Type B pancreatic cell (in vitro differentiated cells): Measurements from ENCODE around the gene PRKCE. TPM values are rescaled to one million over a fixed set of nuclear protein-coding genes. Genes with fewer than 3 reads are reported as not detected.
A peak's percentile ranks its signal among the peaks of the same experiment; 100 is the strongest.

Source experiments
- DNase-seq: peaks from one replicate; pipeline ENCODE4 v3.0.0; 2021; ENCODE audit warnings: mixed read lengths; ENCODE audit not compliant: unreplicated experiment; ENCODE audit errors: extremely low spot score
- H3K27ac Mint-ChIP-seq: 2 replicates; pipeline ENCODE4 v1.8.0; 2021; ENCODE audit warnings: mild to moderate bottlenecking, mixed read lengths
- H3K27me3 Mint-ChIP-seq: 2 replicates; pipeline ENCODE4 v1.8.0; 2021; ENCODE audit warnings: mixed read lengths
- H3K36me3 Mint-ChIP-seq: 2 replicates; pipeline ENCODE4 v1.8.0; 2021; ENCODE audit warnings: mixed read lengths
- H3K4me1 Mint-ChIP-seq: one replicate; pipeline ENCODE4 v1.8.0; 2021; ENCODE audit warnings: mixed read lengths; ENCODE audit not compliant: unreplicated experiment
- H3K4me3 Mint-ChIP-seq: 2 replicates; pipeline ENCODE4 v1.8.0; 2021; ENCODE audit warnings: mild to moderate bottlenecking, mixed read lengths
- H3K9me3 Mint-ChIP-seq: 2 replicates; pipeline ENCODE4 v1.8.0; 2021; ENCODE audit warnings: mixed read lengths
- CTCF ChIP-seq: fragments of 200-600 bp; sonication (generic); conservative IDR thresholded peaks from 2 replicates; pipeline ENCODE4 v1.5.0; 2021; ENCODE audit warnings: antibody characterized with exemption, mild to moderate bottlenecking
- total RNA-seq: library from RNA; stranded (reverse); gene quantifications from 2 replicates; pipeline ENCODE4 v1.2.1, GENCODE V29; 2021; ENCODE audit warnings: low replicate concordance

The PRKCE gene
- total RNA-seq, 1 donor from 2014 or later = 21.2 TPM

- Mint-ChIP-seq H3K27ac (peak overlapping the region; percentile 7), H3K36me3 (peaks cover 11% of the 10 kb centered on the region), H3K4me3 (no peak overlapping the region), H3K4me1 (peaks cover 41% of the 10 kb centered on the region), H3K9me3 (peaks cover 10% of the 10 kb centered on the region), H3K27me3 (peaks cover 38% of the 10 kb centered on the region)
- no peak for TF ChIP-seq CTCF
- DNase-seq = no peak
These were observed 170.2 kb downstream of the PRKCE start for GRCh38 chr2:45821558-45822271.

GRCh38 chr2:45822272-45822630, 170.8 kb downstream of the PRKCE start:
- Mint-ChIP-seq H3K4me1 (peaks cover 40% of the 10 kb centered on the region), H3K36me3 (peaks cover 11% of the 10 kb centered on the region), H3K27ac (no peak overlapping the region), H3K9me3 (peaks cover 10% of the 10 kb centered on the region), H3K4me3 (no peak overlapping the region), H3K27me3 (peaks cover 41% of the 10 kb centered on the region)
- TF ChIP-seq CTCF = no peak
- DNase-seq = no peak

- H3K27ac Mint-ChIP-seq = no peak overlapping the region
- no peak for TF ChIP-seq CTCF
- peaks cover 5% of the 10 kb centered on the region for H3K36me3 Mint-ChIP-seq
- no peak for DNase-seq
- H3K4me1 Mint-ChIP-seq = peaks cover 29% of the 10 kb centered on the region
- H3K4me3 Mint-ChIP-seq = no peak overlapping the region
- peaks cover 8% of the 10 kb centered on the region for H3K9me3 Mint-ChIP-seq
- H3K27me3 Mint-ChIP-seq = peaks cover 33% of the 10 kb centered on the region
These were observed 172.3 kb downstream of the PRKCE start for GRCh38 chr2:45823723-45824206.

DNA sequence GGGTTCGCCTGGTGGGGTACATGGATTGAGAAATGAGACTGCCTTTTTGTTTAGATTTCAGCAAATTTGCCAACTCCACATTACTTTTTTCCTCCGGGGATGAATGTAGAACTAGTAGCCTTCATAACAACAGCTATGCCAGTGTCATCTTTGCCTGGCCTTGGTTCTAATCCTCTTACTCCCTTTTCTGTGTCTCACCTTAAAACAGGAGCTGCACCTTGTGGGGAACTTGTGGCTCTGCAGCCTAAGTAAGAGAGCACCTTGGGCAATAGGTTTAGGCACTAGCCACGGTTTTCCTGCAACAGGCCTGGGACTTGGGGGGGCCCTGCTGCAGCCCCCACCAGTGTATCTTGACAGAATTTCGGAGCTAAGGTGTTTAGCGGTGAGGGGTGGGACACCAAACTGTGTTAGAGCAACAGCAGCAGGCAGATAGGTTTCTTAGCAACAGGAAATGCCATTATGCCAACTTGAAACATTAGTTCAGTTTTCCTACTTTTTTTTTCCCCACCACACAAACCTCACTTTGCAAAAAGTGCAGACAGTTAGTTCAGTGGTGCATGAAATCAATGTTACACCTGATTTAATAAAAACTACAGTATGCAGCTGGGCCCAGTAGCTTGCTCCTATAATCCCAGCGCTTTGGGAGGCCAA, 173.7 kb downstream of the PRKCE start:
- H3K9me3 Mint-ChIP-seq = peaks cover 2% of the 10 kb centered on the region
- no peak overlapping the region for H3K4me3 Mint-ChIP-seq
- peaks cover 2% of the 10 kb centered on the region for H3K36me3 Mint-ChIP-seq
- TF ChIP-seq CTCF = no peak
- peaks cover 26% of the 10 kb centered on the region for H3K4me1 Mint-ChIP-seq
- peaks cover 21% of the 10 kb centered on the region for H3K27me3 Mint-ChIP-seq
- H3K27ac Mint-ChIP-seq = no peak overlapping the region
- DNase-seq = no peak

- DNase-seq = no peak
- Mint-ChIP-seq H3K27me3 (peaks cover 18% of the 10 kb centered on the region), H3K9me3 (peaks cover 15% of the 10 kb centered on the region), H3K27ac (no peak overlapping the region), H3K36me3 (peaks cover 6% of the 10 kb centered on the region), H3K4me3 (no peak overlapping the region), H3K4me1 (peaks cover 21% of the 10 kb centered on the region)
- TF ChIP-seq CTCF = no peak
These were observed 175.0 kb downstream of the PRKCE start for GRCh38 chr2:45826460-45826859.
